ENCODE results near the gene PPP1R3C. TPM values are rescaled to one million over a fixed set of nuclear protein-coding genes. Genes with fewer than 3 reads are reported as not detected.

Gene PPP1R3C
- total and polyA plus RNA-seq, 8 donors = 1.2 to 50.0 (median 13.3) TPM

GRCh38 chr10:91602868-91603568 is 29.9 kb downstream of the PPP1R3C start:
- no peak for TF ChIP-seq POLR2AphosphoS5 (IDR thresholded peaks at IDR 0.05)
- no peak for TF ChIP-seq EP300 (IDR thresholded peaks at IDR 0.05)
- TF ChIP-seq CTCF (IDR thresholded peaks at IDR 0.05) = no peak
- TF ChIP-seq POLR2A (IDR thresholded peaks at IDR 0.05) = no peak
- Histone ChIP-seq H3K4me3 (no peak overlapping the region), H3K4me1 (peaks cover 14 to 37% (median 26%) of the 10 kb centered on the region in 4 donors), H3K27me3 (no peaks in the 10 kb centered on the region), H3K27ac (peak overlapping the region in 2 of 5 donors; percentile 58 to 67), H3K36me3 (no peaks in the 10 kb centered on the region), H3K9me3 (peaks cover 0 to 9% (median 3%) of the 10 kb centered on the region in 4 donors)
- no peak for DNase-seq
- intact Hi-C loops (cut with DNase I; ENCODE audit: low total_unique reads) = no loop called here
- 68 to 91% (median 85%) methylated on average over 4 of the region's 4 CpGs for WGBS, 5 donors

GRCh38 chr10:91602449-91602848 is 30.4 kb downstream of the PPP1R3C start:
- Histone ChIP-seq H3K27me3 (no peaks in the 10 kb centered on the region), H3K27ac (no peak overlapping the region), H3K4me3 (no peak overlapping the region), H3K4me1 (peaks cover 17 to 37% (median 28%) of the 10 kb centered on the region in 4 donors), H3K36me3 (no peaks in the 10 kb centered on the region), H3K9me3 (peaks cover 0 to 9% (median 3%) of the 10 kb centered on the region in 4 donors)
- TF ChIP-seq EP300 (IDR thresholded peaks at IDR 0.05) = no peak
- no peak for TF ChIP-seq POLR2A (IDR thresholded peaks at IDR 0.05)
- TF ChIP-seq POLR2AphosphoS5 (IDR thresholded peaks at IDR 0.05) = no peak
- TF ChIP-seq CTCF (IDR thresholded peaks at IDR 0.05) = no peak
- intact Hi-C loops (cut with DNase I; ENCODE audit: low total_unique reads) = no loop called here
- DNase-seq = no peak
- WGBS, 5 donors = 87 to 95% (median 90%) methylated on average over 3 of the region's 3 CpGs

- WGBS, 5 donors = 84 to 89% (median 88%) methylated on average over 4 of the region's 4 CpGs
- Histone ChIP-seq H3K4me3 (no peak overlapping the region), H3K36me3 (no peaks in the 10 kb centered on the region), H3K9me3 (peaks cover 0 to 7% (median 3%) of the 10 kb centered on the region in 4 donors), H3K27me3 (no peaks in the 10 kb centered on the region), H3K27ac (no peak overlapping the region), H3K4me1 (peaks cover 21 to 49% (median 38%) of the 10 kb centered on the region in 4 donors)
- DNase-seq = no peak
- TF ChIP-seq POLR2A (IDR thresholded peaks at IDR 0.05) = no peak
- TF ChIP-seq CTCF (IDR thresholded peaks at IDR 0.05) = no peak
- TF ChIP-seq EP300 (IDR thresholded peaks at IDR 0.05) = no peak
- TF ChIP-seq POLR2AphosphoS5 (IDR thresholded peaks at IDR 0.05) = no peak
- intact Hi-C loops (cut with DNase I; ENCODE audit: low total_unique reads) = no loop called here
Measured at GRCh38 chr10:91601212-91601611, 31.7 kb downstream of the PPP1R3C start.

- TF ChIP-seq POLR2A (IDR thresholded peaks at IDR 0.05) (no peak), POLR2AphosphoS5 (IDR thresholded peaks at IDR 0.05) (peak in 1 of 3 donors; percentile 19), EP300 (IDR thresholded peaks at IDR 0.05) (no peak), CTCF (IDR thresholded peaks at IDR 0.05) (no peak)
- peaks cover 9 to 38% (median 26%) of the 10 kb centered on the region in 4 donors for H3K4me1 ChIP-seq
- DNase-seq = no peak
- H3K27me3 ChIP-seq = no peaks in the 10 kb centered on the region
- no peaks in the 10 kb centered on the region for H3K9me3 ChIP-seq
- 79 to 90% (median 84%) methylated on average over 6 of the region's 6 CpGs for WGBS, 5 donors
- H3K36me3 ChIP-seq = no peaks in the 10 kb centered on the region
- H3K27ac ChIP-seq = peak overlapping the region in 4 of 5 donors; percentile 36 to 75 (median 64)
- intact Hi-C loops (cut with DNase I; ENCODE audit: low total_unique reads) = no loop called here
- no peak overlapping the region for H3K4me3 ChIP-seq
Measured at GRCh38 chr10:91598211-91598977, 34.5 kb downstream of the PPP1R3C start.

Measured in stomach (tissue), 9 donors.